ENCODE results near the gene SYT12.

The SYT12 gene

DNA sequence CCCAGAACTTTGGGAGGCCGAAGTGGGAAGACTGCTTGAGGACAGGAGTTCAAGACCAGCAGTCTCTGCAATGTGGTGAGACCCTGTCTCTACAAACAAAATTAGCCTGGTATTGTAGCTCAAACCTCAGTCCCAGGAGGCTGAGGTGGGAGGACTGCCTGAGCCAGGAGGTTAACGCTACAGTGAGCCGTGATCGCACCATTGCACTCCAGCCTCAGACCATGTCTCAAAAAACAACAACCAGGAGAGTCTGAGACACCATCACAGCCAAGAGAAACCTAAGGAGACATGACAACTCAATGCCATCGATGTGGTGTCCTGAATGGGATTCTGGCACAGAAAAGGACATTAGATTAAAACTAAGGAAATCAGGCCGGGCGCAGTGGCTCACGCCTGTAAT is 67.8 kb downstream of the SYT12 start:
- Histone ChIP-seq H3K9me3 (ENCODE audit: insufficient read depth, low read length) (no peaks in the 10 kb centered on the region), H2AFZ (ENCODE audit: low read depth, low read length, severe bottlenecking) (no peak overlapping the region), H3K4me2 (ENCODE audit: low read depth, low read length, poor library complexity, severe bottlenecking) (no peak overlapping the region)

GRCh38 chr11:67095214-67095507 is 72.2 kb downstream of the SYT12 start:
- Histone ChIP-seq H3K27ac (ENCODE audit: low read depth, low read length) (no peak overlapping the region), H3K9me2 (replicated peaks; ENCODE audit: insufficient read depth, low read length) (no peaks in the 10 kb centered on the region), H2AFZ (ENCODE audit: low read depth, low read length, severe bottlenecking) (no peak overlapping the region), H3K4me2 (ENCODE audit: low read depth, low read length, poor library complexity, severe bottlenecking) (no peak overlapping the region), H3F3A (ENCODE audit: insufficient read depth) (no peaks in the 10 kb centered on the region), H3K9me3 (ENCODE audit: insufficient read depth, low read length) (no peaks in the 10 kb centered on the region), H3K79me2 (ENCODE audit: insufficient read depth, low read length) (no peaks in the 10 kb centered on the region), H3K36me3 (ENCODE audit: low read length) (no peaks in the 10 kb centered on the region), H3K27me3 (ENCODE audit: low read length) (no peaks in the 10 kb centered on the region), H4K20me1 (ENCODE audit: low read depth, low read length) (no peaks in the 10 kb centered on the region), H3K4me3 (ENCODE audit: insufficient read depth, low read length, poor library complexity, severe bottlenecking) (no peak overlapping the region), H3K9ac (ENCODE audit: low read length) (no peak overlapping the region)
- no peak for TF ChIP-seq EZH2phosphoT487 (conservative IDR thresholded peaks at IDR 0.05; ENCODE audit: low read length)
- TF ChIP-seq, protein P1, sequence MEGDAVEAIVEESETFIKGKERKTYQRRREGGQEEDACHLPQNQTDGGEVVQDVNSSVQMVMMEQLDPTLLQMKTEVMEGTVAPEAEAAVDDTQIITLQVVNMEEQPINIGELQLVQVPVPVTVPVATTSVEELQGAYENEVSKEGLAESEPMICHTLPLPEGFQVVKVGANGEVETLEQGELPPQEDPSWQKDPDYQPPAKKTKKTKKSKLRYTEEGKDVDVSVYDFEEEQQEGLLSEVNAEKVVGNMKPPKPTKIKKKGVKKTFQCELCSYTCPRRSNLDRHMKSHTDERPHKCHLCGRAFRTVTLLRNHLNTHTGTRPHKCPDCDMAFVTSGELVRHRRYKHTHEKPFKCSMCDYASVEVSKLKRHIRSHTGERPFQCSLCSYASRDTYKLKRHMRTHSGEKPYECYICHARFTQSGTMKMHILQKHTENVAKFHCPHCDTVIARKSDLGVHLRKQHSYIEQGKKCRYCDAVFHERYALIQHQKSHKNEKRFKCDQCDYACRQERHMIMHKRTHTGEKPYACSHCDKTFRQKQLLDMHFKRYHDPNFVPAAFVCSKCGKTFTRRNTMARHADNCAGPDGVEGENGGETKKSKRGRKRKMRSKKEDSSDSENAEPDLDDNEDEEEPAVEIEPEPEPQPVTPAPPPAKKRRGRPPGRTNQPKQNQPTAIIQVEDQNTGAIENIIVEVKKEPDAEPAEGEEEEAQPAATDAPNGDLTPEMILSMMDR (IDR thresholded peaks at IDR 0.05; ENCODE audit: insufficient read depth, low read length, poor library complexity, severe bottlenecking) = no peak

More for the DNA sequence above, 67.8 kb downstream of the SYT12 start:
- Histone ChIP-seq H3K79me2 (ENCODE audit: insufficient read depth, low read length) (no peaks in the 10 kb centered on the region), H3K9ac (ENCODE audit: low read length) (no peak overlapping the region), H3K27ac (ENCODE audit: low read depth, low read length) (no peak overlapping the region), H3K27me3 (ENCODE audit: low read length) (no peaks in the 10 kb centered on the region), H4K20me1 (ENCODE audit: low read depth, low read length) (no peaks in the 10 kb centered on the region), H3K4me3 (ENCODE audit: insufficient read depth, low read length, poor library complexity, severe bottlenecking) (no peak overlapping the region), H3K9me2 (replicated peaks; ENCODE audit: insufficient read depth, low read length) (no peaks in the 10 kb centered on the region), H3K36me3 (ENCODE audit: low read length) (no peaks in the 10 kb centered on the region), H3F3A (ENCODE audit: insufficient read depth) (no peaks in the 10 kb centered on the region)
- TF ChIP-seq, protein P1 (IDR thresholded peaks at IDR 0.05; ENCODE audit: insufficient read depth, low read length, poor library complexity, severe bottlenecking) = no peak
- TF ChIP-seq EZH2phosphoT487 (conservative IDR thresholded peaks at IDR 0.05; ENCODE audit: low read length) = no peak

DNA sequence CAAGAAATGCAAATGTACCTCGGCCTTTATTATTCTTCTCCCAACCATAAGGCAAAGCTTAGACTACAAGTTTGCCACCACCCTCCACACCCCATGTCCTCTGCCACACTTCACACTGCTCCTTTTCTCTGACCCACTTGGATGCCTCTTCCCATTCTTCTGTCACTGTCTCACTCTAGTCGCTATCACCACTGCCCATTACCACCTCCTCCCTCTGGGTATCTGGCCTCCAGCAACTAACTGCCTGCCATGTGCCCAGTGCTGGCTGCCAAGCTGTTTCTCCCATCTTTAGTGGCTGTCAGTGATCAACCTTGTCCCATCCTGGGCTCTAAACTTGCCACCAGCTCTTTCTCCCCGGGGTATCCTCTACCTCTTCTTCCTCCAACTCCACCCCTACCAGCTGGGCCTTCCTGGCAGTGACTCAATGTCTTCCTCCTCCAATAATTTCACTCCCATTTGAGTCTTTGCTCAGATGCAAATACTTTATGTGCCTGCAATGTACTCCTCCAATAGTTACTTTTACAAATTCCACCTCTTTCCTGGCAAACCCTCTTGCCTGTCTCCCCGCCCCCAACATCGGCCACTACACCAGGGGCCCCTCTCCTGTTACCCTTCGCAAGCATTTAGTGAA is 76.0 kb downstream of the SYT12 start:
- no peak overlapping the region for H3K9ac ChIP-seq (ENCODE audit: low read length)
- H4K20me1 ChIP-seq (ENCODE audit: low read depth, low read length) = no peaks in the 10 kb centered on the region
- H3K9me3 ChIP-seq (ENCODE audit: insufficient read depth, low read length) = no peaks in the 10 kb centered on the region
- H3K9me2 ChIP-seq (replicated peaks; ENCODE audit: insufficient read depth, low read length) = no peaks in the 10 kb centered on the region
- no peaks in the 10 kb centered on the region for H3F3A ChIP-seq (ENCODE audit: insufficient read depth)
- no peaks in the 10 kb centered on the region for H3K27me3 ChIP-seq (ENCODE audit: low read length)
- no peak overlapping the region for H3K4me3 ChIP-seq (ENCODE audit: insufficient read depth, low read length, poor library complexity, severe bottlenecking)
- no peaks in the 10 kb centered on the region for H3K79me2 ChIP-seq (ENCODE audit: insufficient read depth, low read length)
- TF ChIP-seq, protein P1 (IDR thresholded peaks at IDR 0.05; ENCODE audit: insufficient read depth, low read length, poor library complexity, severe bottlenecking) = no peak
- no peak for TF ChIP-seq EZH2phosphoT487 (conservative IDR thresholded peaks at IDR 0.05; ENCODE audit: low read length)
- no peaks in the 10 kb centered on the region for H3K36me3 ChIP-seq (ENCODE audit: low read length)
- no peak overlapping the region for H2AFZ ChIP-seq (ENCODE audit: low read depth, low read length, severe bottlenecking)
- no peak overlapping the region for H3K27ac ChIP-seq (ENCODE audit: low read depth, low read length)
- no peak overlapping the region for H3K4me2 ChIP-seq (ENCODE audit: low read depth, low read length, poor library complexity, severe bottlenecking)

Measured in SU-DHL-6 (cell line).